ENCODE results near the gene SLC26A11. TPM values are rescaled to one million over a fixed set of nuclear protein-coding genes. Genes with fewer than 3 reads are reported as not detected.

SLC26A11 gene
- total and polyA plus RNA-seq, 12 donors = 14.0 to 101 (median 50.5) TPM

- no peak overlapping the region for H3K4me3 ChIP-seq
Measured at GRCh38 chr17:80245566-80246265, 25.5 kb downstream of the SLC26A11 start.

GRCh38 chr17:80246266-80246681 is 26.0 kb downstream of the SLC26A11 start:
- intact Hi-C loops (cut with DNase I) = no loop called here
- no peaks in the 10 kb centered on the region for H3K27me3 ChIP-seq
- DNase-seq = no peak
- TF ChIP-seq POLR2A (IDR thresholded peaks at IDR 0.05) = no peak
- TF ChIP-seq, protein P1, sequence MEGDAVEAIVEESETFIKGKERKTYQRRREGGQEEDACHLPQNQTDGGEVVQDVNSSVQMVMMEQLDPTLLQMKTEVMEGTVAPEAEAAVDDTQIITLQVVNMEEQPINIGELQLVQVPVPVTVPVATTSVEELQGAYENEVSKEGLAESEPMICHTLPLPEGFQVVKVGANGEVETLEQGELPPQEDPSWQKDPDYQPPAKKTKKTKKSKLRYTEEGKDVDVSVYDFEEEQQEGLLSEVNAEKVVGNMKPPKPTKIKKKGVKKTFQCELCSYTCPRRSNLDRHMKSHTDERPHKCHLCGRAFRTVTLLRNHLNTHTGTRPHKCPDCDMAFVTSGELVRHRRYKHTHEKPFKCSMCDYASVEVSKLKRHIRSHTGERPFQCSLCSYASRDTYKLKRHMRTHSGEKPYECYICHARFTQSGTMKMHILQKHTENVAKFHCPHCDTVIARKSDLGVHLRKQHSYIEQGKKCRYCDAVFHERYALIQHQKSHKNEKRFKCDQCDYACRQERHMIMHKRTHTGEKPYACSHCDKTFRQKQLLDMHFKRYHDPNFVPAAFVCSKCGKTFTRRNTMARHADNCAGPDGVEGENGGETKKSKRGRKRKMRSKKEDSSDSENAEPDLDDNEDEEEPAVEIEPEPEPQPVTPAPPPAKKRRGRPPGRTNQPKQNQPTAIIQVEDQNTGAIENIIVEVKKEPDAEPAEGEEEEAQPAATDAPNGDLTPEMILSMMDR (IDR thresholded peaks at IDR 0.05) = no peak
- H3K4me1 ChIP-seq (replicated peaks in 1 of 2) = peaks cover 0 to 12% of the 10 kb centered on the region in 2 donors
- H3K36me3 ChIP-seq (replicated peaks in 1 of 2) = peaks cover 0 to 41% of the 10 kb centered on the region in 2 donors
- no peaks in the 10 kb centered on the region for H3K9me3 ChIP-seq (replicated peaks in 1 of 3)
- 94 to 98% (median 95%) methylated on average over 8 to 19 of the region's 19 CpGs for WGBS, 4 donors
- H3K4me3 ChIP-seq = no peak overlapping the region
- H3K27ac ChIP-seq = no peak overlapping the region

More at GRCh38 chr17:80245566-80246265, 25.5 kb downstream of the SLC26A11 start:
- H3K36me3 ChIP-seq (replicated peaks in 1 of 2) = peaks cover 0 to 47% of the 10 kb centered on the region in 2 donors
- intact Hi-C loops (cut with DNase I) = no loop called here
- no peak for DNase-seq
- 91 to 92% (median 91%) methylated on average over 14 to 27 of the region's 27 CpGs for WGBS, 4 donors
- H3K4me1 ChIP-seq (replicated peaks in 1 of 2) = peaks cover 0 to 12% of the 10 kb centered on the region in 2 donors
- TF ChIP-seq, protein P1 (IDR thresholded peaks at IDR 0.05) = no peak
- no peak for TF ChIP-seq POLR2A (IDR thresholded peaks at IDR 0.05)
- no peak overlapping the region for H3K27ac ChIP-seq
- no peaks in the 10 kb centered on the region for H3K9me3 ChIP-seq (replicated peaks in 1 of 3)
- H3K27me3 ChIP-seq = no peaks in the 10 kb centered on the region

DNA sequence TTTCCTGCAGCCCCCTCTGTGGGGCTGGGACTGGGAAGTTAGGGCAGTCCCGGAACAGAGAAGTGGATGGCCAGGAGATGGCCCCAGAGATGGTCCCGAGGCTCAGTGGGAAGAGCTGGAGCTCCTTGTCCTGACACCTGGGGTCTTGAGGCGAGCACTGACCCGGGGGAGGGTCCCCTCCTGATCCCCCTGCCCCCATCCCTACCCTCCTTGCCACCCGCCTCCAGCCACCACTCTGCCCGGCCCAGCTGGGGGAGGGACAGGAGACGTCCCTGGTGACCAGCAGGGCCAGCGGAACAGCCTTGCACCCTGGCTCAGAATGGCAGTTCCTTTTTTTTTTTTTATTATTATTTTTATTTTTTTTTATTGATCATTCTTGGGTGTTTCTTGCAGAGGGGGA is 26.5 kb downstream of the SLC26A11 start:
- peaks cover 0 to 12% of the 10 kb centered on the region in 2 donors for H3K4me1 ChIP-seq (replicated peaks in 1 of 2)
- H3K4me3 ChIP-seq = no peak overlapping the region
- H3K27ac ChIP-seq = no peak overlapping the region
- intact Hi-C loops (cut with DNase I) = no loop called here
- no peaks in the 10 kb centered on the region for H3K27me3 ChIP-seq
- DNase-seq = no peak
- H3K36me3 ChIP-seq (replicated peaks in 1 of 2) = peaks cover 0 to 39% of the 10 kb centered on the region in 2 donors
- WGBS, 4 donors = 90 to 99% (median 94%) methylated on average over 5 to 8 of the region's 8 CpGs
- H3K9me3 ChIP-seq (replicated peaks in 1 of 3) = no peaks in the 10 kb centered on the region
- no peak for TF ChIP-seq POLR2A (IDR thresholded peaks at IDR 0.05)
- TF ChIP-seq, protein P1 (IDR thresholded peaks at IDR 0.05) = no peak

DNA sequence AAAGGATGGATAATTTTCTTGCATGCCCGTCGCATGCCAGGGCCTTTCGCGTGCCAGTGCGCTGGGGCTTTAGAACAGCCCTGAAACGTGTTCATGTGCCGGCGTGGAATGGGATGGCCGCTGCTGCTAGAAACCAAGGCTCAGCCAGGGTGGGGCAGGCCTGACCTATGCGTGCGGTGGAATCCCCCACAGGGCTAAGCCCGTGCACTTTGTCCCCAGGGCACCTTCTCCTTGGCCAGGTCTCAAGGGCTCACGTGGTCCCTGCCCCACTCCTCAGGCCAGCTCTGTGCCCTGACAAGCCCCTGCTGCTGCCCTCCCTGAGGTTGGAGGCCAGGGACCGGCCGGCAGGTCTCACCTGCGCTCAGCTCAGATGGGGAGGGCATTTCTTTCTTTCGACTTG is 27.3 kb downstream of the SLC26A11 start:
- 93 to 97% (median 94%) methylated on average over 11 to 17 of the region's 17 CpGs for WGBS, 4 donors
- intact Hi-C loops (cut with DNase I) = no loop called here
- H3K36me3 ChIP-seq (replicated peaks in 1 of 2) = peaks cover 0 to 39% of the 10 kb centered on the region in 2 donors
- H3K4me1 ChIP-seq (replicated peaks in 1 of 2) = peaks cover 0 to 12% of the 10 kb centered on the region in 2 donors
- no peaks in the 10 kb centered on the region for H3K27me3 ChIP-seq
- no peaks in the 10 kb centered on the region for H3K9me3 ChIP-seq (replicated peaks in 1 of 3)
- H3K4me3 ChIP-seq = no peak overlapping the region
- no peak overlapping the region for H3K27ac ChIP-seq
- TF ChIP-seq, protein P1 (IDR thresholded peaks at IDR 0.05) = no peak
- TF ChIP-seq POLR2A (IDR thresholded peaks at IDR 0.05) = no peak
- DNase-seq = no peak
